Measurements from ENCODE around the gene CPA3. TPM values are rescaled to one million over a fixed set of nuclear protein-coding genes. Genes with fewer than 3 reads are reported as not detected.

The CPA3 gene, protein sequence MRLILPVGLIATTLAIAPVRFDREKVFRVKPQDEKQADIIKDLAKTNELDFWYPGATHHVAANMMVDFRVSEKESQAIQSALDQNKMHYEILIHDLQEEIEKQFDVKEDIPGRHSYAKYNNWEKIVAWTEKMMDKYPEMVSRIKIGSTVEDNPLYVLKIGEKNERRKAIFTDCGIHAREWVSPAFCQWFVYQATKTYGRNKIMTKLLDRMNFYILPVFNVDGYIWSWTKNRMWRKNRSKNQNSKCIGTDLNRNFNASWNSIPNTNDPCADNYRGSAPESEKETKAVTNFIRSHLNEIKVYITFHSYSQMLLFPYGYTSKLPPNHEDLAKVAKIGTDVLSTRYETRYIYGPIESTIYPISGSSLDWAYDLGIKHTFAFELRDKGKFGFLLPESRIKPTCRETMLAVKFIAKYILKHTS
- total RNA-seq (47.9 TPM), polyA plus RNA-seq (ENCODE audit: insufficient read depth, low read depth, low replicate concordance) (not detected)
- long read RNA-seq, donor 1: 0 reads
- long read RNA-seq, donor 2: 0 reads
- long read RNA-seq, donor 3, partial matches to known transcripts: 0 of 1 reads
- long read RNA-seq, donor 3, other reads (novel, unspliced or antisense): 0 of 1 reads
- long read RNA-seq, donor 4: 0 reads
- long read RNA-seq, donor 5: 0 reads
- long read RNA-seq, donor 6: 0 reads
- long read RNA-seq, donor 7, partial matches to known transcripts: 0 of 5 reads
- long read RNA-seq, donor 7, other reads (novel, unspliced or antisense): 3 of 5 reads
- long read RNA-seq, donor 8, partial matches to known transcripts: 0 of 1 reads
- long read RNA-seq, donor 8, other reads (novel, unspliced or antisense): 0 of 1 reads
- long read RNA-seq, donor 9: 0 reads
- long read RNA-seq, donor 10: 0 reads

DNA sequence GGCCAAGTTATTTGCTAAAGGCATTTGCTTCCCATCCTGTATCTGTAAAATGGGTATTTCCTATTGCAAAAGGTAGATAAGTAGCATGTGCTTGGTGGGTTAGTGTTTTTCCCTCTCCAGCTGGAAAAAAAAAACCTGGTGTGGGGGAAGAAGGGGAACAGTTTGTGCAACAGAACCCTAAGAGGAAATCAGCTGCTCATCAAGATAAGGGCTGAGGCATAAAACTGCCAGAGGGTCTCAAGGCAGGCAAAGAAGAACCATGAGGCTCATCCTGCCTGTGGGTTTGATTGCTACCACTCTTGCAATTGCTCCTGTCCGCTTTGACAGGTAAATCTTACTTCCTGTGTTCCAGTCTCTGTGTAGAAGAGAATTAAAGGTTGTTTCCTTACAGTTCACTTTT is at the start of gene CPA3:
Gene CPA3, plus strand, starts transcription at position 248 of the 400 bp plus-strand sequence. Its CDS starts 12 bp downstream, at position 260.
- TF ChIP-seq, protein P1, sequence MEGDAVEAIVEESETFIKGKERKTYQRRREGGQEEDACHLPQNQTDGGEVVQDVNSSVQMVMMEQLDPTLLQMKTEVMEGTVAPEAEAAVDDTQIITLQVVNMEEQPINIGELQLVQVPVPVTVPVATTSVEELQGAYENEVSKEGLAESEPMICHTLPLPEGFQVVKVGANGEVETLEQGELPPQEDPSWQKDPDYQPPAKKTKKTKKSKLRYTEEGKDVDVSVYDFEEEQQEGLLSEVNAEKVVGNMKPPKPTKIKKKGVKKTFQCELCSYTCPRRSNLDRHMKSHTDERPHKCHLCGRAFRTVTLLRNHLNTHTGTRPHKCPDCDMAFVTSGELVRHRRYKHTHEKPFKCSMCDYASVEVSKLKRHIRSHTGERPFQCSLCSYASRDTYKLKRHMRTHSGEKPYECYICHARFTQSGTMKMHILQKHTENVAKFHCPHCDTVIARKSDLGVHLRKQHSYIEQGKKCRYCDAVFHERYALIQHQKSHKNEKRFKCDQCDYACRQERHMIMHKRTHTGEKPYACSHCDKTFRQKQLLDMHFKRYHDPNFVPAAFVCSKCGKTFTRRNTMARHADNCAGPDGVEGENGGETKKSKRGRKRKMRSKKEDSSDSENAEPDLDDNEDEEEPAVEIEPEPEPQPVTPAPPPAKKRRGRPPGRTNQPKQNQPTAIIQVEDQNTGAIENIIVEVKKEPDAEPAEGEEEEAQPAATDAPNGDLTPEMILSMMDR (IDR thresholded peaks at IDR 0.05; ENCODE audit: borderline replicate concordance, extremely low read depth, insufficient read depth): no peak
- FAIRE-seq (no peak), DNase-seq (no peak)
- no peaks in the 10 kb centered on the region for H3K36me3 ChIP-seq (ENCODE audit: control insufficient read depth in 2 of 3, insufficient read depth in 3 of 3, low read length in 3 of 3)
- intact Hi-C loops (cut with DNase I): no loop called here
- peaks cover 0 to 2% (median 0%) of the 10 kb centered on the region in 3 donors for H3K4me1 ChIP-seq (ENCODE audit: control insufficient read depth in 2 of 3, insufficient read depth in 2 of 3, low read depth in 1 of 3, low read length in 3 of 3)
- H3K9me3 ChIP-seq (ENCODE audit: control insufficient read depth in 2 of 3, insufficient read depth in 1 of 3, low read length in 3 of 3): no peaks in the 10 kb centered on the region
- no peak within 1 kb of the TSS for H3K4me3 ChIP-seq (ENCODE audit: low read length in 3 of 3)
- H3K27ac ChIP-seq (ENCODE audit: low read depth in 2 of 2, low read length in 2 of 2): no peak within 1 kb of the TSS
- H3K27me3 ChIP-seq (ENCODE audit: control insufficient read depth, insufficient read depth, low read length): no peaks in the 10 kb centered on the region
- H3K9ac ChIP-seq (ENCODE audit: low read length in 3 of 3): no peak within 1 kb of the TSS

DNA sequence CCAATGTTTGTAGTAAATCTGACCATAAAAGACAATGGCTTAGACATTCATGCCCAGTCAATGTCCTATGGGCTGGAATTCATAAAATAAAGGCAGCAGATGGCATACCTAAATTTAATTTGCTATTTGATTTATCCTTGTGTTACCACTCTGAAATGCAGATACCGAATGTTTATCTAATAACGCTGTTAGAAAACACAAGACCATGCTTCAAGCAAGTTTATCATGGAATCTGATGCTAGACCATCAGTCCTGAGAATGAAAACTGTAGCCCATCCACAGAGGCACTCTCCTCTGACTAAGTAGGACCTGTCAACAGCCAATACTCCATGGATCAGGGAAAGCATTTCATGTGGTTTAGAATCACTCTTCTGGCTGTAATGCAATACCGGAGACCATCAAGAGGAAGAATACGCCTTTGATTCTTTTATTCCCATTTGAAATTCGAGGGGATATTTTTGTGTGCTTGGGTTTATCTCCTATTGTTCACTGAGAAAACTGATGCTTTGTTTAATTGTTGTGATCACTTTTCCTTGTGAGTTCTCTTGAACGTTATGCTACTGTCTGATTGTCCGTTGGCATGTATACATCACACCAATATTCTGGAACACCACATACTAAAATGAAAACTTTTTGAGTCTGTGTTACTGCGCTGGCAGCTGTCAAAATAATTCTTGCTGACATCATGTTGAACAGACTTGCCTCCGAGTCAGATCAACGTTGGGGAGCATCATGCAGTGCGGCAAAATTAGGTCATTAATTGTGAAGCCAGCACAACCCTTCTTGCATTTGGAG is 49.6 kb upstream of the CPA3 start:
- no peak for FAIRE-seq

DNA sequence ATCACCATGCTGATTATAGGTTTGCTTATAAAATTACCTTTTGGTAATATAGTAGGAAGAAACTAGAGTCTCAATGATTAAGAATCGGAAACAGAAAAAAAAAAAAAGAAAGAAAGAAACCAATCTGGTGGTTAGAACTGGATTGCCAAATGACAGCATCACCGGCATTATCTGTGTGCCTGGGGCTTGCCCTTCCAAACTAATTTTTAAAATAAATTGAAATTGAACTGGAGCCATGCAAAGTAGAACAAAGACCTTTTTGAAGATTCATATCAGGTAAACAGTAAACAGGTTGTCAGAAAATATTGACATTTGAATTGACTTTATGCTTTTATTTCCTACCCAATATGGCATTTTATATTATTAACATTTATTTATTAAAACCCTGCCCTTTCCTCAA is 48.7 kb upstream of the CPA3 start:
- Histone ChIP-seq H3K36me3 (ENCODE audit: control insufficient read depth in 2 of 3, insufficient read depth in 3 of 3, low read length in 3 of 3) (no peaks in the 10 kb centered on the region), H3K9ac (ENCODE audit: low read length in 3 of 3) (no peak overlapping the region), H3K4me1 (ENCODE audit: control insufficient read depth in 2 of 3, insufficient read depth in 2 of 3, low read depth in 1 of 3, low read length in 3 of 3) (no peaks in the 10 kb centered on the region), H3K9me3 (ENCODE audit: control insufficient read depth in 2 of 3, insufficient read depth in 1 of 3, low read length in 3 of 3) (no peaks in the 10 kb centered on the region), H3K4me3 (ENCODE audit: low read length in 3 of 3) (no peak overlapping the region), H3K27me3 (ENCODE audit: control insufficient read depth, insufficient read depth, low read length) (no peaks in the 10 kb centered on the region), H3K27ac (ENCODE audit: low read depth in 2 of 2, low read length in 2 of 2) (no peak overlapping the region)
- intact Hi-C loops (cut with DNase I): no loop called here
- FAIRE-seq (no peak), DNase-seq (no peak)
- TF ChIP-seq, protein P1 (IDR thresholded peaks at IDR 0.05; ENCODE audit: borderline replicate concordance, extremely low read depth, insufficient read depth): no peak

More for the DNA sequence above, 49.6 kb upstream of the CPA3 start:
- H3K9me3 ChIP-seq (ENCODE audit: control insufficient read depth in 2 of 3, insufficient read depth in 1 of 3, low read length in 3 of 3): no peaks in the 10 kb centered on the region
- no peaks in the 10 kb centered on the region for H3K36me3 ChIP-seq (ENCODE audit: control insufficient read depth in 2 of 3, insufficient read depth in 3 of 3, low read length in 3 of 3)
- no peaks in the 10 kb centered on the region for H3K27me3 ChIP-seq (ENCODE audit: control insufficient read depth, insufficient read depth, low read length)
- no peak overlapping the region for H3K4me3 ChIP-seq (ENCODE audit: low read length in 3 of 3)
- H3K4me1 ChIP-seq (ENCODE audit: control insufficient read depth in 2 of 3, insufficient read depth in 2 of 3, low read depth in 1 of 3, low read length in 3 of 3): no peaks in the 10 kb centered on the region
- intact Hi-C loops (cut with DNase I): no loop called here
- TF ChIP-seq, protein P1 (IDR thresholded peaks at IDR 0.05; ENCODE audit: borderline replicate concordance, extremely low read depth, insufficient read depth): no peak
- H3K9ac ChIP-seq (ENCODE audit: low read length in 3 of 3): no peak overlapping the region
- H3K27ac ChIP-seq (ENCODE audit: low read depth in 2 of 2, low read length in 2 of 2): no peak overlapping the region
- no peak for DNase-seq
